HepG2 (cell line): ENCODE data around the gene TNIP1. TPM values are rescaled to one million over a fixed set of nuclear protein-coding genes. Genes with fewer than 3 reads are reported as not detected.

ENCODE experiments used
- ATM ChIP-seq: fragments of 450-650 bp; IDR thresholded peaks from 2 replicates; pipeline ENCODE4 v1.7.1; 2017; ENCODE audit warnings: mild to moderate bottlenecking, borderline replicate concordance
- ELF1 ChIP-seq: sonication (generic); formaldehyde crosslinking; IDR thresholded peaks from 2 replicates; pipeline ENCODE4 v1.4.0; 2020; ENCODE audit warnings: missing genetic modification reagents
- ELF4 ChIP-seq: sonication (generic); formaldehyde crosslinking; IDR thresholded peaks from 2 replicates; pipeline ENCODE4 v1.5.0; 2020; ENCODE audit warnings: missing genetic modification reagents, mild to moderate bottlenecking, moderate library complexity, borderline replicate concordance
- ETV6 ChIP-seq: sonication (generic); formaldehyde crosslinking; conservative IDR thresholded peaks from 2 replicates; pipeline ENCODE4 v1.4.0; 2020; ENCODE audit warnings: missing genetic modification reagents
- GLMP ChIP-seq: sonication (generic); formaldehyde crosslinking; IDR thresholded peaks from 2 replicates; pipeline ENCODE4 v1.9.0; 2021; ENCODE audit warnings: missing genetic modification reagents, mild to moderate bottlenecking, borderline replicate concordance
- HDAC6 ChIP-seq: fragments of 200-600 bp; sonication (generic); IDR thresholded peaks from 2 replicates; pipeline ENCODE4 v1.7.0; 2017; ENCODE audit warnings: mild to moderate bottlenecking, antibody characterized with exemption, low read length, low read depth
- HIVEP1 ChIP-seq: sonication (generic); formaldehyde crosslinking; IDR thresholded peaks from 2 replicates; pipeline ENCODE4 v1.4.0; 2020; ENCODE audit warnings: mild to moderate bottlenecking, missing genetic modification reagents
- IKZF1 ChIP-seq: fragments of 450-650 bp; IDR thresholded peaks from 2 replicates; pipeline ENCODE4 v1.7.1; 2016
- IKZF4 ChIP-seq: sonication (generic); formaldehyde crosslinking; IDR thresholded peaks from 2 replicates; pipeline ENCODE4 v1.5.1; 2020; ENCODE audit warnings: borderline replicate concordance, mild to moderate bottlenecking, low read depth, missing genetic modification reagents; ENCODE audit errors: not compliant biosample characterization
- JARID2 ChIP-seq: sonication (generic); formaldehyde crosslinking; IDR thresholded peaks from 2 replicates; pipeline ENCODE4 v1.8.1; 2023; ENCODE audit warnings: missing genetic modification reagents, inconsistent platforms; ENCODE audit not compliant: insufficient replicate concordance
- NFYB ChIP-seq: sonication (generic); formaldehyde crosslinking; IDR thresholded peaks from 2 replicates; pipeline ENCODE4 v1.4.0; 2020; ENCODE audit warnings: missing genetic modification reagents
- NR1H2 ChIP-seq: sonication (generic); formaldehyde crosslinking; IDR thresholded peaks from 2 replicates; pipeline ENCODE4 v1.8.1; 2022; ENCODE audit warnings: low read depth, missing genetic modification reagents, borderline replicate concordance
- PAX8 ChIP-seq: sonication (generic); formaldehyde crosslinking; IDR thresholded peaks from 2 replicates; pipeline ENCODE4 v1.8.0; 2022; ENCODE audit warnings: mild to moderate bottlenecking, missing genetic modification reagents, borderline replicate concordance
- SSRP1 ChIP-seq: IDR thresholded peaks from 2 replicates; pipeline ENCODE4 v1.6.1; 2016; ENCODE audit warnings: control low read depth
- TBX2 ChIP-seq: sonication (generic); formaldehyde crosslinking; IDR thresholded peaks from 2 replicates; pipeline ENCODE4 v1.5.0; 2020; ENCODE audit warnings: missing genetic modification reagents, mild to moderate bottlenecking, borderline replicate concordance
- ZNF205 ChIP-seq: IDR thresholded peaks from 2 replicates; pipeline ENCODE4 v1.6.1; 2018; ENCODE audit warnings: missing biosample characterization, missing genetic modification reagents
- ZNF207 ChIP-seq: fragments of 450-650 bp; IDR thresholded peaks from 2 replicates; pipeline ENCODE4 v1.6.1; 2016; ENCODE audit warnings: antibody characterized with exemption, borderline replicate concordance
- ZNF331 ChIP-seq: sonication (generic); formaldehyde crosslinking; IDR thresholded peaks from 2 replicates; pipeline ENCODE4 v1.4.0; 2020; ENCODE audit warnings: missing genetic modification reagents
- ZNF362 ChIP-seq: sonication (generic); formaldehyde crosslinking; IDR thresholded peaks from 2 replicates; pipeline ENCODE4 v1.4.0; 2020; ENCODE audit warnings: missing genetic modification reagents, mild to moderate bottlenecking, borderline replicate concordance
- ZNF615 ChIP-seq: sonication (generic); formaldehyde crosslinking; IDR thresholded peaks from 2 replicates; pipeline ENCODE4 v1.5.0; 2020; ENCODE audit warnings: mild to moderate bottlenecking, missing genetic modification reagents, borderline replicate concordance
- ZNF709 ChIP-seq: sonication (generic); formaldehyde crosslinking; IDR thresholded peaks from 2 replicates; pipeline ENCODE4 v1.5.0; 2020; ENCODE audit warnings: mild to moderate bottlenecking, missing genetic modification reagents
- polyA plus RNA-seq, 8 experiments: library from polyadenylated mRNA; depleted of rRNA in 3 of 8; stranded (reverse) in 7 of 8; unstranded in 1 of 8; fragments of >200 nt; fragmentation: Illumina TruSeq in 4 of 8; extraction: Trizol in 4 of 8; gene quantifications; 2 replicates each; pipeline versions ENCODE4 v1.2.1 to v1.2.3, GENCODE V29; 2011 to 2016; ENCODE audit warnings: low read depth in 4 of 8, missing spikeins in 1 of 8, mixed read lengths in 1 of 8; ENCODE audit not compliant: insufficient read depth in 1 of 8
- total RNA-seq, 5 experiments: library from RNA; depleted of rRNA; stranded (reverse); fragments of >200 nt; fragmentation: Illumina TruSeq; extraction: Trizol; gene quantifications; 2 replicates each; pipeline ENCODE4 v1.2.3, GENCODE V29; 2016; ENCODE audit warnings: low read depth in 1 of 5
- TF ChIP-seq, protein P1 (sequence below): sonication (generic); formaldehyde crosslinking; conservative IDR thresholded peaks from 2 replicates; pipeline ENCODE4 v1.4.0; 2020; ENCODE audit warnings: missing genetic modification reagents

The TNIP1 gene
- total and polyA plus RNA-seq, 2 of the 13 experiments (the other 11 are each of a cell fraction or from before 2014, with no cell fraction given): 26.2 to 45.9 TPM

DNA sequence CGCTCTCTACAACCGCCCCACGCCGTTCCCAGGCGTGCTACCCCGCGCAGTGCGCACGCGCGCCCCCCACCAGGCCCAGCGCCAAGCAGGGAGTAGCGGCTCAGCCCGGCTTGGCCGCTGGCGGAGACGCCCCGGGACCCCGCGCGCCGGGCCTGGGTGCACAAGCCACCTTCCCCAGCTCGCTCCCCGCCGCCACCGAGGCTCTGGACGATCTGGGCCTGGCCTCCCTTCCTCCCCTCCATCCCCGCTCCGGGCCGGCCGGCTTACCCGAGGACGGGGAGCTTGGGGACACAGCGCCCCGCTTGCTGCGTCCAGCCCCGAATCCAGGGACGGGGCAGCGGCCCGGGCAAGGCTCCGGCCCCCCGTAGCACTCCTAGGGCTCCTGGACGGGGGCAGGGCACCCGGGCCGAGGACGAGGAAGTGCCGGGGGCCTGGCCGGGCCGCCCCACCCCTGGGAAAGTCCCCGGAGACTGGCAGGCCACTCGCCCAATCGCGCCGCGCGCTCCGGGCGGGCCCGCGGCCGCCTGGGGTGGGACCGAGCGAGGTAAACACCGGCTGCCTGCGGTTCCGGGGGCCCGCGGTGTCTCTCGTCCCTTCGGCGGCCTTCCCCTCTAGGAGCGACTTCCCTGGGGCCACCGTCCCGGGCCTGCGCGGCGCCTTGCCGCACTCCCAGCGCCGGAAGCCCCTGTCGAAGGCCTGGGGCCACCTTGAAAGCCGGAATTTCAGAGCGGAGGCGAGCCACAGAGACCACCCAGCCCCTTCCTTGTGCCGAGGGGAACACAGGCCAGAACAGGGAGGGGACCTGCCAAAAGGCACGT lies at the start of gene TNIP1 (continued):
- TF ChIP-seq ZNF362 (CRISPR knock-in tag): peak; percentile 51; the same call in 1 of the 2 replicates
- TF ChIP-seq PAX8 (CRISPR knock-in tag): peak; percentile 73; the same call in 1 of the 2 replicates
- TF ChIP-seq ZNF207: no peak
- TF ChIP-seq, protein P1, sequence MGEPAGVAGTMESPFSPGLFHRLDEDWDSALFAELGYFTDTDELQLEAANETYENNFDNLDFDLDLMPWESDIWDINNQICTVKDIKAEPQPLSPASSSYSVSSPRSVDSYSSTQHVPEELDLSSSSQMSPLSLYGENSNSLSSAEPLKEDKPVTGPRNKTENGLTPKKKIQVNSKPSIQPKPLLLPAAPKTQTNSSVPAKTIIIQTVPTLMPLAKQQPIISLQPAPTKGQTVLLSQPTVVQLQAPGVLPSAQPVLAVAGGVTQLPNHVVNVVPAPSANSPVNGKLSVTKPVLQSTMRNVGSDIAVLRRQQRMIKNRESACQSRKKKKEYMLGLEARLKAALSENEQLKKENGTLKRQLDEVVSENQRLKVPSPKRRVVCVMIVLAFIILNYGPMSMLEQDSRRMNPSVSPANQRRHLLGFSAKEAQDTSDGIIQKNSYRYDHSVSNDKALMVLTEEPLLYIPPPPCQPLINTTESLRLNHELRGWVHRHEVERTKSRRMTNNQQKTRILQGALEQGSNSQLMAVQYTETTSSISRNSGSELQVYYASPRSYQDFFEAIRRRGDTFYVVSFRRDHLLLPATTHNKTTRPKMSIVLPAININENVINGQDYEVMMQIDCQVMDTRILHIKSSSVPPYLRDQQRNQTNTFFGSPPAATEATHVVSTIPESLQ: no peak
- TF ChIP-seq ATM: no peak
- no peak for TF ChIP-seq HDAC6
- TF ChIP-seq ZNF331 (CRISPR knock-in tag): peak; percentile 62; the same call in 1 of the 2 replicates
- TF ChIP-seq ELF4 (CRISPR knock-in tag): no peak
- TF ChIP-seq ELF1: peak; percentile 64
- TF ChIP-seq NFYB (CRISPR knock-in tag): peak; percentile 87
- TF ChIP-seq ZNF615: peak; percentile 41; the same call in 1 of the 2 replicates
- no peak for TF ChIP-seq SSRP1 (CRISPR knock-in tag)
- peak; percentile 62; the same call in 1 of the 2 replicates for TF ChIP-seq TBX2 (CRISPR knock-in tag)
- no peak for TF ChIP-seq IKZF1
- TF ChIP-seq HIVEP1 (CRISPR knock-in tag): peak; percentile 80
- TF ChIP-seq NR1H2: no peak
- TF ChIP-seq ZNF709: peak; percentile 84
- TF ChIP-seq IKZF4 (CRISPR knock-in tag): no peak
- no peak for TF ChIP-seq JARID2 (CRISPR knock-in tag)
- TF ChIP-seq GLMP (CRISPR knock-in tag): no peak
- no peak; the same call in 1 of the 2 replicates for TF ChIP-seq ETV6 (CRISPR knock-in tag)
- peak; percentile 67; the same call in 1 of the 2 replicates for TF ChIP-seq ZNF205 (CRISPR knock-in tag)
